GM12878 (cell line): Measurements from ENCODE around the gene HOXD12. TPM values are rescaled to one million over a fixed set of nuclear protein-coding genes. Genes with fewer than 3 reads are reported as not detected.

Experiments used
- microRNA counts: library from miRNA; unstranded; fragments of <30 nt; microRNA quantifications from one replicate; lab custom pipeline; 2016
- microRNA-seq: library from miRNA; unstranded; fragments of <30 nt; microRNA quantifications from one replicate; pipeline ENCODE4, GENCODE V29; 2018
- polyA plus RNA-seq, 11 experiments: library from polyadenylated mRNA; depleted of rRNA in 4 of 11; unstranded in 6 of 11; stranded (reverse) in 5 of 11; fragments of >200 nt; fragmentation: Nextera tagmentation in 4 of 11; fragmentation: Illumina TruSeq in 1 of 11; extraction: Ambion mirVana in 4 of 11; extraction: Trizol in 1 of 11; gene quantifications; 1 replicate in 1 of 11; 2 replicates in 10 of 11; pipeline versions ENCODE4 v1.2.1 to v1.2.3, GENCODE V29; 2011 to 2016; ENCODE audit warnings: inconsistent platforms in 2 of 11, missing spikeins in 2 of 11, low read depth in 1 of 11
- small RNA-seq: library from RNA; depleted of rRNA; stranded (forward); fragments of <200 nt; gene quantifications from one replicate; pipeline ENCODE3, GENCODE V24; 2014
- total RNA-seq, 4 experiments: library from RNA; depleted of rRNA in 3 of 4; stranded (reverse); fragments of >200 nt in 3 of 4; fragmentation: Illumina TruSeq in 1 of 4; extraction: Trizol in 1 of 4; gene quantifications; 2 replicates each; pipeline versions ENCODE4 v1.2.1 to v1.2.3, GENCODE V29; 2013 to 2021
- TF ChIP-seq, protein P1 (sequence below): IDR thresholded peaks from 2 replicates; pipeline ENCODE4 v1.6.1; 2012; ENCODE audit warnings: low read length, inconsistent platforms

The HOXD12 gene
- total and polyA plus RNA-seq, 10 of the 15 experiments (the other 5 are each of a cell fraction or from before 2014, with no cell fraction given) = not detected

DNA sequence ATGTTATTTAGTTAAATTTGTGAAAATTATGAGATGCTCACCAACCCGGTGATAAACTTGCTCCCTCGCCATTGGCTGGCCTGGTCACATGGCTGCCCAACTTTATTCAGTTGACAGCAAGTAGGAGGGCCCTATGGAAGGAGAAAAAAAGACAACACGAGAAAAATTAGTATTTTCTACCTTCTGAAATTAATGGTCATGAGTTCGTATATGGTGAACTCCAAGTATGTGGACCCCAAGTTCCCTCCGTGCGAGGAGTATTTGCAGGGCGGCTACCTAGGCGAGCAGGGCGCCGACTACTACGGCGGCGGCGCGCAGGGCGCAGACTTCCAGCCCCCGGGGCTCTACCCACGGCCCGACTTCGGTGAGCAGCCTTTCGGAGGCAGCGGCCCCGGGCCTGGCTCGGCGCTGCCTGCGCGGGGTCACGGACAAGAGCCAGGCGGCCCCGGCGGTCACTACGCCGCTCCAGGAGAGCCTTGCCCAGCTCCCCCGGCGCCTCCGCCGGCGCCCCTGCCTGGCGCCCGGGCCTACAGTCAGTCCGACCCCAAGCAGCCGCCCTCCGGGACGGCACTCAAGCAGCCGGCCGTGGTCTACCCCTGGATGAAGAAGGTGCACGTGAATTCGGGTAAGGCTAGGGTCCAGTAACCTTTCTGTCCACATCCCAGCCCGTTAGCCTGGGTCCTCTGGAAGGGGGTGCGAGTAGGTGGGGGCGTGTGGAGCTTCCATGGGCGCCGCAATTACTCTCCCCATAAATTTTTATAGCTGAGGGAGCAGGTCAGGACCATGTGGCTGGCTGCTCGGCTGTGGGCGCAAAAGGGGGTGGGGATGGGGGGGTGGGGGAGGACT, 52.1 kb downstream of the HOXD12 start, which contains the start of gene HOXD4 (continued):
- TF ChIP-seq, protein P1, sequence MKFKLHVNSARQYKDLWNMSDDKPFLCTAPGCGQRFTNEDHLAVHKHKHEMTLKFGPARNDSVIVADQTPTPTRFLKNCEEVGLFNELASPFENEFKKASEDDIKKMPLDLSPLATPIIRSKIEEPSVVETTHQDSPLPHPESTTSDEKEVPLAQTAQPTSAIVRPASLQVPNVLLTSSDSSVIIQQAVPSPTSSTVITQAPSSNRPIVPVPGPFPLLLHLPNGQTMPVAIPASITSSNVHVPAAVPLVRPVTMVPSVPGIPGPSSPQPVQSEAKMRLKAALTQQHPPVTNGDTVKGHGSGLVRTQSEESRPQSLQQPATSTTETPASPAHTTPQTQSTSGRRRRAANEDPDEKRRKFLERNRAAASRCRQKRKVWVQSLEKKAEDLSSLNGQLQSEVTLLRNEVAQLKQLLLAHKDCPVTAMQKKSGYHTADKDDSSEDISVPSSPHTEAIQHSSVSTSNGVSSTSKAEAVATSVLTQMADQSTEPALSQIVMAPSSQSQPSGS = no peak
- TF ChIP-seq, all 136 proteins: peak for 0

MicroRNAs within 50 kb of the gene (microRNA counts, 767-probe panel; counts per million panel counts)
- 784 counts per million, percentile 18 among the panel's probes with 10 or more counts for microRNA hsa-miR-10b-5p (lab: Ali Mortazavi, UCI)

Small RNA genes lying within 50 kb of the gene (microRNA-seq; reads per million reads assigned to microRNA genes)
- gene MIR10B = 592 reads per million, percentile 85 among the genes with 10 or more reads in this experiment

Small RNA genes lying within 50 kb of the gene (small RNA-seq; reads per million reads assigned to genes)
- gene MIR10B = 35.7 reads per million, percentile 98 among the genes with 10 or more reads in this experiment

Other genes starting within 250 kb of the HOXD12 start
Only the 7 nearest of the 11 such genes appear.
- not detected in 2 replicates for gene EVX2, start 15.8 kb upstream of the HOXD12 start, total RNA-seq (2014; rRNA removed)
- not detected in 2 replicates for gene EVX2, start 15.8 kb upstream of the HOXD12 start, total RNA-seq (2014; rRNA removed; fragmentation: Illumina TruSeq; extraction: Trizol)
- gene EVX2, start 15.8 kb upstream of the HOXD12 start, total RNA-seq (2021) = not detected in 2 replicates
- gene EVX2, start 15.8 kb upstream of the HOXD12 start, polyA plus RNA-seq (2011; rRNA removed) = not detected in 2 replicates
- gene EVX2, start 15.8 kb upstream of the HOXD12 start, polyA plus RNA-seq (2014; fragmentation: Illumina TruSeq; extraction: Trizol) = not detected in 2 replicates
- not detected for gene EVX2, start 15.8 kb upstream of the HOXD12 start, polyA plus RNA-seq (2014; fragmentation: Nextera tagmentation; extraction: Ambion mirVana)
- gene EVX2, start 15.8 kb upstream of the HOXD12 start, polyA plus RNA-seq (2014; rRNA removed) = not detected in 2 replicates
- not detected for gene EVX2, start 15.8 kb upstream of the HOXD12 start, polyA plus RNA-seq (2016; fragmentation: Nextera tagmentation; extraction: Ambion mirVana)
- not detected in 2 replicates for gene HOXD13, start 7.1 kb upstream of the HOXD12 start, total RNA-seq (2014; rRNA removed)
- gene HOXD13, start 7.1 kb upstream of the HOXD12 start, total RNA-seq (2014; rRNA removed; fragmentation: Illumina TruSeq; extraction: Trizol) = not detected in 2 replicates
- not detected in 2 replicates for gene HOXD13, start 7.1 kb upstream of the HOXD12 start, total RNA-seq (2021)
- not detected in 2 replicates for gene HOXD13, start 7.1 kb upstream of the HOXD12 start, polyA plus RNA-seq (2011; rRNA removed)
- not detected in 2 replicates for gene HOXD13, start 7.1 kb upstream of the HOXD12 start, polyA plus RNA-seq (2014; fragmentation: Illumina TruSeq; extraction: Trizol)
- not detected for gene HOXD13, start 7.1 kb upstream of the HOXD12 start, polyA plus RNA-seq (2014; fragmentation: Nextera tagmentation; extraction: Ambion mirVana)
- not detected in 2 replicates for gene HOXD13, start 7.1 kb upstream of the HOXD12 start, polyA plus RNA-seq (2014; rRNA removed)
- gene HOXD13, start 7.1 kb upstream of the HOXD12 start, polyA plus RNA-seq (2016; fragmentation: Nextera tagmentation; extraction: Ambion mirVana) = not detected
- not detected in 2 replicates for gene HOXD11, start 7.5 kb downstream of the HOXD12 start, total RNA-seq (2014; rRNA removed)
- gene HOXD11, start 7.5 kb downstream of the HOXD12 start, total RNA-seq (2014; rRNA removed; fragmentation: Illumina TruSeq; extraction: Trizol) = not detected in 2 replicates
- not detected in 2 replicates for gene HOXD11, start 7.5 kb downstream of the HOXD12 start, total RNA-seq (2021)
- gene HOXD11, start 7.5 kb downstream of the HOXD12 start, polyA plus RNA-seq (2011; rRNA removed) = not detected in 2 replicates
- not detected in 2 replicates for gene HOXD11, start 7.5 kb downstream of the HOXD12 start, polyA plus RNA-seq (2014; fragmentation: Illumina TruSeq; extraction: Trizol)
- not detected for gene HOXD11, start 7.5 kb downstream of the HOXD12 start, polyA plus RNA-seq (2014; fragmentation: Nextera tagmentation; extraction: Ambion mirVana)
- not detected in 2 replicates for gene HOXD11, start 7.5 kb downstream of the HOXD12 start, polyA plus RNA-seq (2014; rRNA removed)
- not detected for gene HOXD11, start 7.5 kb downstream of the HOXD12 start, polyA plus RNA-seq (2016; fragmentation: Nextera tagmentation; extraction: Ambion mirVana)
- not detected in 2 replicates for gene HOXD10, start 17.0 kb downstream of the HOXD12 start, total RNA-seq (2014; rRNA removed)
- gene HOXD10, start 17.0 kb downstream of the HOXD12 start, total RNA-seq (2014; rRNA removed; fragmentation: Illumina TruSeq; extraction: Trizol) = not detected in 2 replicates
- not detected in 2 replicates for gene HOXD10, start 17.0 kb downstream of the HOXD12 start, total RNA-seq (2021)
- gene HOXD10, start 17.0 kb downstream of the HOXD12 start, polyA plus RNA-seq (2011; rRNA removed) = not detected in 2 replicates
- gene HOXD10, start 17.0 kb downstream of the HOXD12 start, polyA plus RNA-seq (2014; fragmentation: Illumina TruSeq; extraction: Trizol) = not detected in 2 replicates
- gene HOXD10, start 17.0 kb downstream of the HOXD12 start, polyA plus RNA-seq (2014; fragmentation: Nextera tagmentation; extraction: Ambion mirVana) = not detected
- gene HOXD10, start 17.0 kb downstream of the HOXD12 start, polyA plus RNA-seq (2014; rRNA removed) = not detected in 2 replicates
- gene HOXD10, start 17.0 kb downstream of the HOXD12 start, polyA plus RNA-seq (2016; fragmentation: Nextera tagmentation; extraction: Ambion mirVana) = not detected
- gene HOXD9, start 22.9 kb downstream of the HOXD12 start, total RNA-seq (2014; rRNA removed) = not detected in 2 replicates
- not detected in 2 replicates for gene HOXD9, start 22.9 kb downstream of the HOXD12 start, total RNA-seq (2014; rRNA removed; fragmentation: Illumina TruSeq; extraction: Trizol)
- gene HOXD9, start 22.9 kb downstream of the HOXD12 start, total RNA-seq (2021) = not detected in 2 replicates
- not detected in 2 replicates for gene HOXD9, start 22.9 kb downstream of the HOXD12 start, polyA plus RNA-seq (2011; rRNA removed)
- not detected in 2 replicates for gene HOXD9, start 22.9 kb downstream of the HOXD12 start, polyA plus RNA-seq (2014; fragmentation: Illumina TruSeq; extraction: Trizol)
- gene HOXD9, start 22.9 kb downstream of the HOXD12 start, polyA plus RNA-seq (2014; fragmentation: Nextera tagmentation; extraction: Ambion mirVana) = not detected
- gene HOXD9, start 22.9 kb downstream of the HOXD12 start, polyA plus RNA-seq (2014; rRNA removed) = not detected in 2 replicates
- not detected for gene HOXD9, start 22.9 kb downstream of the HOXD12 start, polyA plus RNA-seq (2016; fragmentation: Nextera tagmentation; extraction: Ambion mirVana)
- not detected in 2 replicates for gene HOXD8, start 29.9 kb downstream of the HOXD12 start, total RNA-seq (2014; rRNA removed)
- not detected in 2 replicates for gene HOXD8, start 29.9 kb downstream of the HOXD12 start, total RNA-seq (2014; rRNA removed; fragmentation: Illumina TruSeq; extraction: Trizol)
- not detected in 2 replicates for gene HOXD8, start 29.9 kb downstream of the HOXD12 start, total RNA-seq (2021)
- not detected in 2 replicates for gene HOXD8, start 29.9 kb downstream of the HOXD12 start, polyA plus RNA-seq (2011; rRNA removed)
- gene HOXD8, start 29.9 kb downstream of the HOXD12 start, polyA plus RNA-seq (2014; fragmentation: Illumina TruSeq; extraction: Trizol) = not detected in 2 replicates
- gene HOXD8, start 29.9 kb downstream of the HOXD12 start, polyA plus RNA-seq (2014; fragmentation: Nextera tagmentation; extraction: Ambion mirVana) = not detected
- not detected in 2 replicates for gene HOXD8, start 29.9 kb downstream of the HOXD12 start, polyA plus RNA-seq (2014; rRNA removed)
- not detected for gene HOXD8, start 29.9 kb downstream of the HOXD12 start, polyA plus RNA-seq (2016; fragmentation: Nextera tagmentation; extraction: Ambion mirVana)
- gene HOXD4, start 51.8 kb downstream of the HOXD12 start, total RNA-seq (2014; rRNA removed) = not detected in 2 replicates
- not detected in 2 replicates for gene HOXD4, start 51.8 kb downstream of the HOXD12 start, total RNA-seq (2014; rRNA removed; fragmentation: Illumina TruSeq; extraction: Trizol)
- not detected in 2 replicates for gene HOXD4, start 51.8 kb downstream of the HOXD12 start, total RNA-seq (2021)
- 0.07 and 0.13 TPM in 2 replicates for gene HOXD4, start 51.8 kb downstream of the HOXD12 start, polyA plus RNA-seq (2011; rRNA removed)
- gene HOXD4, start 51.8 kb downstream of the HOXD12 start, polyA plus RNA-seq (2014; fragmentation: Illumina TruSeq; extraction: Trizol) = not detected in 2 replicates
- not detected for gene HOXD4, start 51.8 kb downstream of the HOXD12 start, polyA plus RNA-seq (2014; fragmentation: Nextera tagmentation; extraction: Ambion mirVana)
- gene HOXD4, start 51.8 kb downstream of the HOXD12 start, polyA plus RNA-seq (2014; rRNA removed) = not detected in 2 replicates
- gene HOXD4, start 51.8 kb downstream of the HOXD12 start, polyA plus RNA-seq (2016; fragmentation: Nextera tagmentation; extraction: Ambion mirVana) = not detected